Mucosa of rectum (tissue), 2 donors: ENCODE results near the gene AGAP2.
A peak's percentile ranks its signal among the peaks of the same experiment; 100 is the strongest.
"Not testable (repeated sequence)": the region's sequence is repeated elsewhere in the genome, so short reads cannot be mapped to it uniquely, and the experiment has no call there.

Source experiments
- H3K27ac ChIP-seq, 2 donors: one replicate each; pipeline ENCODE4 v1.7.0; 2013; ENCODE audit warnings: inconsistent platforms in 2 of 2, low read depth in 2 of 2, low read length in 2 of 2
- H3K27me3 ChIP-seq, 2 donors: one replicate each; pipeline ENCODE4 v1.7.0; 2013; ENCODE audit warnings: low read length in 2 of 2; ENCODE audit not compliant: control insufficient read depth in 2 of 2, insufficient read depth in 2 of 2
- H3K36me3 ChIP-seq, 2 donors: one replicate each; pipeline ENCODE4 v1.7.0; 2013; ENCODE audit warnings: low read length in 2 of 2; ENCODE audit not compliant: control insufficient read depth in 2 of 2, insufficient read depth in 2 of 2
- H3K4me1 ChIP-seq, 2 donors: one replicate each; pipeline ENCODE4 v1.7.0; 2013; ENCODE audit warnings: low read length in 2 of 2, mild to moderate bottlenecking in 1 of 2; ENCODE audit not compliant: control insufficient read depth in 2 of 2, insufficient read depth in 2 of 2
- H3K4me3 ChIP-seq, 2 donors: one replicate each; pipeline ENCODE4 v1.7.0; 2013; ENCODE audit warnings: low read length in 2 of 2
- H3K9ac ChIP-seq, 2 donors: one replicate each; pipeline ENCODE4 v1.7.0; 2013; ENCODE audit warnings: low read length in 2 of 2, low read depth in 1 of 2, mild to moderate bottlenecking in 1 of 2
- H3K9me3 ChIP-seq, 2 donors: one replicate each; pipeline ENCODE4 v1.7.0; 2013; ENCODE audit warnings: low read length in 2 of 2; ENCODE audit not compliant: control insufficient read depth in 2 of 2
- donor health status: healthy.
- donor health status: Normal muscosa, but diverticular disease.

AGAP2 gene

GRCh38 chr12:57777367-57777766 lies 38.8 kb upstream of the AGAP2 start:
- Histone ChIP-seq H3K27me3 (no peaks in the 10 kb centered on the region), H3K4me1 (peaks cover 4 to 9% of the 10 kb centered on the region in 2 donors), H3K4me3 (no peak overlapping the region), H3K36me3 (peaks cover 0 to 7% of the 10 kb centered on the region in 2 donors), H3K9ac (no peak overlapping the region), H3K27ac (no peak overlapping the region), H3K9me3 (no peaks in the 10 kb centered on the region)

GRCh38 chr12:57776247-57776587 lies 37.7 kb upstream of the AGAP2 start:
- H3K27ac ChIP-seq: no peak overlapping the region
- no peak overlapping the region for H3K4me3 ChIP-seq
- H3K9me3 ChIP-seq: no peaks in the 10 kb centered on the region
- no peak overlapping the region for H3K9ac ChIP-seq
- no peaks in the 10 kb centered on the region for H3K27me3 ChIP-seq
- H3K36me3 ChIP-seq: peaks cover 0 to 7% of the 10 kb centered on the region in 2 donors
- H3K4me1 ChIP-seq: peaks cover 12 to 14% of the 10 kb centered on the region in 2 donors

GRCh38 chr12:57775563-57776246 lies 37.2 kb upstream of the AGAP2 start:
- H3K36me3 ChIP-seq: peaks cover 0 to 7% of the 10 kb centered on the region in 2 donors
- no peaks in the 10 kb centered on the region for H3K27me3 ChIP-seq
- no peak overlapping the region for H3K4me3 ChIP-seq
- no peak overlapping the region for H3K27ac ChIP-seq
- H3K9me3 ChIP-seq: no peaks in the 10 kb centered on the region
- peaks cover 13 to 14% of the 10 kb centered on the region in 2 donors for H3K4me1 ChIP-seq
- H3K9ac ChIP-seq: no peak overlapping the region

GRCh38 chr12:57775044-57775443 lies 36.5 kb upstream of the AGAP2 start:
- H3K4me3 ChIP-seq: no peak overlapping the region
- H3K27me3 ChIP-seq: no peaks in the 10 kb centered on the region
- no peak overlapping the region for H3K9ac ChIP-seq
- peaks cover 13 to 14% of the 10 kb centered on the region in 2 donors for H3K4me1 ChIP-seq
- H3K36me3 ChIP-seq: peaks cover 0 to 2% of the 10 kb centered on the region in 2 donors
- H3K9me3 ChIP-seq: no peaks in the 10 kb centered on the region
- no peak overlapping the region for H3K27ac ChIP-seq

GRCh38 chr12:57774634-57775033 lies 36.1 kb upstream of the AGAP2 start:
- H3K9me3 ChIP-seq, H3K9ac ChIP-seq: not testable (repeated sequence)
- H3K4me1 ChIP-seq: peaks cover 13 to 14% of the 10 kb centered on the region in 2 donors

GRCh38 chr12:57772429-57773322 lies 34.1 kb upstream of the AGAP2 start, which contains the start of gene EEF1AKMT3:
Gene EEF1AKMT3, plus strand, starts transcription at chr12:57772614. Its CDS starts 111 bp downstream, at chr12:57772725.
- H3K4me1 ChIP-seq: peaks cover 13 to 14% of the 10 kb centered on the region in 2 donors
- H3K9ac ChIP-seq: peak within 1 kb of the TSS; percentile 88 to 94
- peaks cover 4 to 7% of the 10 kb centered on the region in 2 donors for H3K36me3 ChIP-seq
- no peaks in the 10 kb centered on the region for H3K9me3 ChIP-seq
- peak within 1 kb of the TSS; percentile 94 to 98 for H3K27ac ChIP-seq
- H3K4me3 ChIP-seq: peak within 1 kb of the TSS; percentile 96 to 99
- H3K27me3 ChIP-seq: no peaks in the 10 kb centered on the region

More at GRCh38 chr12:57774634-57775033, 36.1 kb upstream of the AGAP2 start:
- H3K36me3 ChIP-seq, H3K27ac ChIP-seq, H3K4me3 ChIP-seq, H3K27me3 ChIP-seq: not testable (repeated sequence)

- peak within 1 kb of the TSS; percentile 88 to 94 for H3K9ac ChIP-seq
- H3K4me1 ChIP-seq: peaks cover 15% of the 10 kb centered on the region in 2 donors
- peaks cover 4% of the 10 kb centered on the region in 2 donors for H3K27me3 ChIP-seq
- H3K27ac ChIP-seq: peak within 1 kb of the TSS; percentile 94 to 98
- H3K9me3 ChIP-seq: no peaks in the 10 kb centered on the region
- peak within 1 kb of the TSS; percentile 96 to 99 for H3K4me3 ChIP-seq
- H3K36me3 ChIP-seq: peaks cover 4 to 7% of the 10 kb centered on the region in 2 donors
Observed at GRCh38 chr12:57771873-57772428, 33.4 kb upstream of the AGAP2 start, which contains the start of gene METTL1. Gene METTL1, minus strand, starts transcription at chr12:57772105. Its CDS starts 22 bp downstream, at chr12:57772083.

GRCh38 chr12:57771236-57771872 lies 32.8 kb upstream of the AGAP2 start:
- H3K4me1 ChIP-seq: peaks cover 21% of the 10 kb centered on the region in 2 donors
- H3K36me3 ChIP-seq: peaks cover 4 to 7% of the 10 kb centered on the region in 2 donors
- H3K27me3 ChIP-seq: peaks cover 9 to 10% of the 10 kb centered on the region in 2 donors
- H3K9ac ChIP-seq: peak overlapping the region; percentile 71 to 88
- H3K27ac ChIP-seq: peak overlapping the region; percentile 94 to 98
- H3K9me3 ChIP-seq: no peaks in the 10 kb centered on the region
- peak overlapping the region; percentile 96 to 99 for H3K4me3 ChIP-seq

GRCh38 chr12:57770734-57771133 lies 32.2 kb upstream of the AGAP2 start:
- no peaks in the 10 kb centered on the region for H3K9me3 ChIP-seq
- peaks cover 27 to 28% of the 10 kb centered on the region in 2 donors for H3K4me1 ChIP-seq
- H3K4me3 ChIP-seq: no peak overlapping the region
- peaks cover 15 to 16% of the 10 kb centered on the region in 2 donors for H3K27me3 ChIP-seq
- H3K27ac ChIP-seq: no peak overlapping the region
- peaks cover 4 to 5% of the 10 kb centered on the region in 2 donors for H3K36me3 ChIP-seq
- H3K9ac ChIP-seq: no peak overlapping the region
